HepG2 (cell line): Measurements from ENCODE around the gene ZMYND19. TPM values are rescaled to one million over a fixed set of nuclear protein-coding genes. Genes with fewer than 3 reads are reported as not detected.

Source experiments
- ATAC-seq: fragments of 200-7000 bp; cut with Tn5 transposase; 3 replicates; pipeline ENCODE4 v1.9.1; 2020; ENCODE audit warnings: mild to moderate bottlenecking, moderate library complexity
- BruUV-seq: library from RNA; stranded (reverse); fragments of 400-500 nt; replicated peaks from 2 replicates; lab custom pipeline; 2021; lab: Mats Ljungman, UMichigan
- CTCF ChIA-PET: fragments of 300-600 bp; formaldehyde crosslinking; extraction: SDS; loops from one replicate; lab custom pipeline; 2021; ENCODE audit warnings: low total read pairs, inconsistent platforms, low intra/inter-chr PET ratio; lab: Yijun Ruan, JAX
- POLR2A ChIA-PET: fragments of 350-600 bp; sonication (Branson Sonifier 250); formaldehyde crosslinking; loops from one replicate; lab custom pipeline; 2020; ENCODE audit warnings: antibody characterized with exemption, inconsistent platforms; lab: Yijun Ruan, JAX
- DNase-seq: peaks from one replicate; pipeline ENCODE4 v3.0.0-alpha.2; 2015; ENCODE audit warnings: low spot score
- FAIRE-seq: peaks from 3 replicates; lab custom pipeline; 2011; peaks lifted over from hg19 to GRCh38; lab: Jason Lieb, UNC
- H2AFZ ChIP-seq: one replicate; pipeline ENCODE4 v1.6.1; 2011; ENCODE audit warnings: low read length, inconsistent platforms
- H3K27ac ChIP-seq: fragments of 300-600 bp; 3 replicates; pipeline ENCODE4 v1.8.0; 2011; ENCODE audit warnings: mixed run types, mild to moderate bottlenecking, mixed read lengths, low read length, inconsistent platforms; ENCODE audit not compliant: insufficient read depth; ENCODE audit errors: extremely low read length
- H3K27me3 ChIP-seq, 2 experiments: fragments of 200-600 bp in 1 of 2; 2 replicates in 1 of 2; 3 replicates in 1 of 2; pipeline versions ENCODE4 v1.6.0 to v1.8.0; 2011; ENCODE audit warnings: low read length in 2 of 2, mild to moderate bottlenecking in 2 of 2, moderate library complexity in 2 of 2, inconsistent platforms in 1 of 2; ENCODE audit not compliant: insufficient read depth in 2 of 2, control insufficient read depth in 1 of 2
- H3K36me3 ChIP-seq, 2 experiments: fragments of 200-600 bp in 1 of 2; replicated peaks in 1 of 2; 2 replicates in 1 of 2; 3 replicates in 1 of 2; pipeline versions ENCODE4 v1.5.1 to v1.8.0; 2011; ENCODE audit warnings: low read length in 2 of 2, inconsistent platforms in 1 of 2; ENCODE audit not compliant: insufficient read depth in 2 of 2, control insufficient read depth in 1 of 2
- H3K4me1 ChIP-seq: 2 replicates; pipeline ENCODE4 v1.5.1; 2012; ENCODE audit warnings: low read length, inconsistent platforms; ENCODE audit not compliant: insufficient read depth
- H3K4me2 ChIP-seq: 2 replicates; pipeline ENCODE4 v1.6.0; 2011; ENCODE audit warnings: low read depth, low read length, inconsistent platforms
- H3K4me3 ChIP-seq, 3 experiments: fragments of 200-600 bp in 1 of 3; sonication (generic), shearing (Covaris generic) in 1 of 3; replicated peaks in 1 of 3; 2 replicates each; pipeline ENCODE4 v1.5.1; 2011 to 2016; ENCODE audit warnings: low read length in 3 of 3, inconsistent platforms in 2 of 3, low read depth in 2 of 3, mild to moderate bottlenecking in 2 of 3, control low read depth in 1 of 3, mixed read lengths in 1 of 3; ENCODE audit not compliant: insufficient read depth in 1 of 3
- H3K79me2 ChIP-seq: one replicate; pipeline ENCODE4 v1.6.1; 2011; ENCODE audit warnings: low read length, inconsistent platforms; ENCODE audit not compliant: insufficient read depth
- H3K9ac ChIP-seq: 2 replicates; pipeline ENCODE4 v1.6.0; 2011; ENCODE audit warnings: mild to moderate bottlenecking, low read depth, low read length, inconsistent platforms; ENCODE audit not compliant: insufficient read depth
- H3K9me3 ChIP-seq: 2 replicates; pipeline ENCODE4 v1.5.1; 2012; ENCODE audit warnings: mild to moderate bottlenecking, low read length
- H4K20me1 ChIP-seq: 2 replicates; pipeline ENCODE4 v1.6.0; 2011; ENCODE audit warnings: inconsistent platforms, mild to moderate bottlenecking, low read length, moderate library complexity; ENCODE audit not compliant: insufficient read depth
- ATAD3A ChIP-seq: sonication (generic); formaldehyde crosslinking; IDR thresholded peaks from 2 replicates; pipeline ENCODE4 v1.4.0; 2020; ENCODE audit warnings: missing genetic modification reagents
- ELF3 ChIP-seq: IDR thresholded peaks from 2 replicates; pipeline ENCODE4 v1.6.1; 2016; ENCODE audit warnings: missing genetic modification reagents, missing compliant biosample characterization
- FOXA3 ChIP-seq: IDR thresholded peaks from 2 replicates; pipeline ENCODE4 v1.6.1; 2016; ENCODE audit warnings: missing genetic modification reagents, missing compliant biosample characterization
- FOXP1 ChIP-seq, 2 experiments: fragments of 450-650 bp in 1 of 2; IDR thresholded peaks; 2 replicates each; pipeline ENCODE4 v1.6.1; 2017 to 2018; ENCODE audit warnings: antibody characterized with exemption in 1 of 2
- FOXP4 ChIP-seq: sonication (generic); formaldehyde crosslinking; IDR thresholded peaks from 2 replicates; pipeline ENCODE4 v1.4.0; 2020; ENCODE audit warnings: missing genetic modification reagents
- HDAC2 ChIP-seq: sonication (generic); formaldehyde crosslinking; IDR thresholded peaks from 2 replicates; pipeline ENCODE4 v1.4.0; 2020; ENCODE audit warnings: missing genetic modification reagents
- IRF9 ChIP-seq: sonication (generic); formaldehyde crosslinking; IDR thresholded peaks from 2 replicates; pipeline ENCODE4 v1.8.0; 2022; ENCODE audit warnings: missing genetic modification reagents, mild to moderate bottlenecking, borderline replicate concordance
- KAT7 ChIP-seq: IDR thresholded peaks from 2 replicates; pipeline ENCODE4 v1.6.1; 2018; ENCODE audit warnings: borderline replicate concordance, missing compliant biosample characterization
- MAFG ChIP-seq: sonication (generic); formaldehyde crosslinking; IDR thresholded peaks from 2 replicates; pipeline ENCODE4 v1.5.1; 2020; ENCODE audit warnings: mild to moderate bottlenecking, missing genetic modification reagents
- MAX ChIP-seq: IDR thresholded peaks from 2 replicates; pipeline ENCODE4 v1.6.1; 2012; ENCODE audit warnings: inconsistent platforms
- MXD1 ChIP-seq: sonication (generic); formaldehyde crosslinking; IDR thresholded peaks from 2 replicates; pipeline ENCODE4 v1.4.0; 2020; ENCODE audit warnings: mild to moderate bottlenecking, missing genetic modification reagents
- NFE2 ChIP-seq: sonication (generic); formaldehyde crosslinking; IDR thresholded peaks from 2 replicates; pipeline ENCODE4 v1.4.0; 2020; ENCODE audit warnings: missing genetic modification reagents
- NONO ChIP-seq, 2 experiments: fragments of 450-650 bp in 1 of 2; sonication (generic) in 1 of 2; formaldehyde crosslinking in 1 of 2; IDR thresholded peaks in 1 of 2; conservative IDR thresholded peaks in 1 of 2; 2 replicates each; pipeline versions ENCODE4 v1.6.1 to v1.8.0; 2017 to 2022; ENCODE audit warnings: mild to moderate bottlenecking in 1 of 2, missing genetic modification reagents in 1 of 2, moderate library complexity in 1 of 2
- PCBP1 ChIP-seq: fragments of 200-400 bp; formaldehyde crosslinking; IDR thresholded peaks from 2 replicates; pipeline ENCODE4 v1.6.1; 2017; ENCODE audit warnings: mild to moderate bottlenecking, low read depth, low read length, borderline replicate concordance
- PITX1 ChIP-seq: sonication (generic); formaldehyde crosslinking; IDR thresholded peaks from 2 replicates; pipeline ENCODE4 v1.5.1; 2020; ENCODE audit warnings: mild to moderate bottlenecking, missing genetic modification reagents
- SP5 ChIP-seq: IDR thresholded peaks from 2 replicates; pipeline ENCODE4 v1.6.1; 2016; ENCODE audit warnings: low read depth, borderline replicate concordance
- SSRP1 ChIP-seq: IDR thresholded peaks from 2 replicates; pipeline ENCODE4 v1.6.1; 2016; ENCODE audit warnings: control low read depth
- TARDBP ChIP-seq: sonication (generic); formaldehyde crosslinking; IDR thresholded peaks from 2 replicates; pipeline ENCODE4 v1.8.0; 2022; ENCODE audit warnings: mild to moderate bottlenecking, missing genetic modification reagents
- TEAD3 ChIP-seq: optimal IDR thresholded peaks from 2 replicates; pipeline ENCODE3; 2016; ENCODE audit warnings: borderline replicate concordance
- TFE3 ChIP-seq: IDR thresholded peaks from 2 replicates; pipeline ENCODE4 v1.6.1; 2016
- ZNF781 ChIP-seq: sonication (generic); formaldehyde crosslinking; IDR thresholded peaks from 2 replicates; pipeline ENCODE4 v1.5.1; 2020; ENCODE audit warnings: borderline replicate concordance, mild to moderate bottlenecking, missing genetic modification reagents; ENCODE audit errors: not compliant biosample characterization
- WGBS: methylation state at CpG from one replicate; pipeline ENCODE4 v1.1.6; 2017; ENCODE audit warnings: low lambda C conversion rate; 5-methylcytosine and 5-hydroxymethylcytosine counted together
- in situ Hi-C: cut with HindIII; loops from 2 replicates; pipeline ENCODE4 v1.10.0; 2017; ENCODE audit warnings: low pct_unique_long_range_greater_than_20kb; ENCODE audit not compliant: extremely low pct_ligation_motif_present
- intact Hi-C: fragments of 100-400 bp; cut with micrococcal nuclease; formaldehyde crosslinking; loops from one replicate; pipeline ENCODE4 v1.10.0; 2022; ENCODE audit not compliant: unreplicated experiment
- polyA plus RNA-seq, 8 experiments: library from polyadenylated mRNA; depleted of rRNA in 3 of 8; stranded (reverse) in 7 of 8; unstranded in 1 of 8; fragments of >200 nt; fragmentation: Illumina TruSeq in 4 of 8; extraction: Trizol in 4 of 8; gene quantifications; 2 replicates each; pipeline versions ENCODE4 v1.2.1 to v1.2.3, GENCODE V29; 2011 to 2016; ENCODE audit warnings: low read depth in 4 of 8, missing spikeins in 1 of 8, mixed read lengths in 1 of 8; ENCODE audit not compliant: insufficient read depth in 1 of 8
- total RNA-seq, 5 experiments: library from RNA; depleted of rRNA; stranded (reverse); fragments of >200 nt; fragmentation: Illumina TruSeq; extraction: Trizol; gene quantifications; 2 replicates each; pipeline ENCODE4 v1.2.3, GENCODE V29; 2016; ENCODE audit warnings: low read depth in 1 of 5

Gene ZMYND19
- total and polyA plus RNA-seq, 2 of the 13 experiments (the other 11 are each of a cell fraction or from before 2014, with no cell fraction given) = 21.3 to 38.7 TPM

GRCh38 chr9:137550231-137550621 lies 40.1 kb downstream of the ZMYND19 start, which contains the start of gene PNPLA7:
Gene PNPLA7 (minus strand): TSS chr9:137550402. CDS start chr9:137550197, 205 bp downstream.
- WGBS = 6% methylated on average over 12 of the region's 13 CpGs
- ATAC-seq (peak; percentile 67), DNase-seq (peak; percentile 70), FAIRE-seq (peak; percentile 78)
- in situ Hi-C loops (no loop called here), intact Hi-C loops (no loop called here)
- H3K4me3 ChIP-seq = peak within 1 kb of the TSS; percentile 45 to 76 (median 60)
- peaks cover 3 to 8% of the 10 kb centered on the region in 2 experiments for H3K36me3 ChIP-seq
- H3K4me2 ChIP-seq = peak within 1 kb of the TSS; percentile 66
- H3K9me3 ChIP-seq = peaks cover 10% of the 10 kb centered on the region; the same call in 1 of the 2 replicates
- peaks cover 23% of the 10 kb centered on the region for H3K4me1 ChIP-seq
- peak within 1 kb of the TSS; percentile 16 for H2AFZ ChIP-seq
- peak within 1 kb of the TSS; percentile 80 for H3K27ac ChIP-seq
- no peaks in the 10 kb centered on the region for H3K27me3 ChIP-seq
- ChIA-PET CTCF (no interaction called here), POLR2A (no interaction called here)
- H4K20me1 ChIP-seq = peaks cover 4% of the 10 kb centered on the region; the same call in 1 of the 2 replicates
- H3K79me2 ChIP-seq = peaks cover 2% of the 10 kb centered on the region
- BruUV-seq = no TSS peak
- peak within 1 kb of the TSS; percentile 75 for H3K9ac ChIP-seq
- TF ChIP-seq SSRP1 (CRISPR knock-in tag) (no peak), FOXP1 (IDR thresholded peaks at IDR 0.05) (no peak), FOXP1 (CRISPR knock-in tag; IDR thresholded peaks at IDR 0.05) (0 out of 2 replicates have a peak, but pooled peaks have one; percentile 13), KAT7 (no peak), TARDBP (CRISPR knock-in tag) (no peak), PCBP1 (no peak), MAX (peak; percentile 87), TFE3 (CRISPR knock-in tag) (peak; percentile 75; the same call in 1 of the 2 replicates), ATAD3A (CRISPR knock-in tag) (no peak), TEAD3 (no peak), MXD1 (CRISPR knock-in tag) (no peak), SP5 (CRISPR knock-in tag) (0 out of 2 replicates have a peak, but pooled peaks have one; percentile 43), FOXA3 (CRISPR knock-in tag) (peak; percentile 91), MAFG (CRISPR knock-in tag) (no peak), IRF9 (no peak), HDAC2 (CRISPR knock-in tag) (peak; percentile 28; the same call in 1 of the 2 replicates), NFE2 (no peak), ZNF781 (no peak), FOXP4 (CRISPR knock-in tag) (peak; percentile 31; the same call in 1 of the 2 replicates), NONO (IDR thresholded peaks at IDR 0.05) (no peak), NONO (CRISPR knock-in tag; conservative IDR thresholded peaks at IDR 0.05) (0 out of 2 replicates have a peak, but pooled peaks have one; percentile 33), ELF3 (peak; percentile 35; the same call in 1 of the 2 replicates), PITX1 (CRISPR knock-in tag) (no peak)
